Epithelial cell of proximal tubule (primary cell): ENCODE results near the gene BRD7. TPM values are rescaled to one million over a fixed set of nuclear protein-coding genes. Genes with fewer than 3 reads are reported as not detected.

ENCODE experiments used
- DNase-seq: peaks from one replicate; pipeline ENCODE4 v3.0.0-alpha.2; 2011; ENCODE audit warnings: low read depth
- H3K4me3 ChIP-seq: 2 replicates; pipeline ENCODE4 v1.5.1; 2011; ENCODE audit warnings: low read depth, mild to moderate bottlenecking, low read length
- total RNA-seq: library from RNA; depleted of rRNA; stranded (reverse); fragments of >200 nt; gene quantifications from 2 replicates; pipeline ENCODE4 v1.2.3, GENCODE V29; 2015
- TF ChIP-seq, protein P1 (sequence below): conservative IDR thresholded peaks from 2 replicates; pipeline ENCODE4 v1.5.1; 2012; ENCODE audit warnings: low read depth, mild to moderate bottlenecking, low read length

Gene BRD7
- total RNA-seq, 1 donor from 2014 or later: 61.1 TPM

DNA sequence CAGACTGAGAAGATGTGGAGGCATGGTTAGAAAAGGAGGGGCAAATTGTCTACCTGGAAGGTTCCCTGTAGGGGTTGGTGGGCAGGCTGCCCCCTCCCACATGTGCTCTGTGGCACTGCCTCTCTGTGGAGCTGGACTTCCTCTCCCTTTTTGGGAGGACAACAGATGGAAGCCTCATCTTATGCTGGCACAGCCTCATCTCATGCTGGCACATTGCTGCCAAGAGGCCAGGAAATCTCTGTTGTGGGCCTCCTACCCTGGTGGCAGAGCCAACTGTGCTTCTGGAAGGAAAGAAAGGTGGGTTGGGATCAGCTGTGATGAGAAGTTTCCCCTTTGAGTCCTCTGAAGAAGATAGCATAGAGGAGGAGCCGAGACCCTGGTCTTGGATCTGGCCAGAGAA lies 19.7 kb upstream of the BRD7 start:
- DNase-seq: no peak
- TF ChIP-seq, protein P1, sequence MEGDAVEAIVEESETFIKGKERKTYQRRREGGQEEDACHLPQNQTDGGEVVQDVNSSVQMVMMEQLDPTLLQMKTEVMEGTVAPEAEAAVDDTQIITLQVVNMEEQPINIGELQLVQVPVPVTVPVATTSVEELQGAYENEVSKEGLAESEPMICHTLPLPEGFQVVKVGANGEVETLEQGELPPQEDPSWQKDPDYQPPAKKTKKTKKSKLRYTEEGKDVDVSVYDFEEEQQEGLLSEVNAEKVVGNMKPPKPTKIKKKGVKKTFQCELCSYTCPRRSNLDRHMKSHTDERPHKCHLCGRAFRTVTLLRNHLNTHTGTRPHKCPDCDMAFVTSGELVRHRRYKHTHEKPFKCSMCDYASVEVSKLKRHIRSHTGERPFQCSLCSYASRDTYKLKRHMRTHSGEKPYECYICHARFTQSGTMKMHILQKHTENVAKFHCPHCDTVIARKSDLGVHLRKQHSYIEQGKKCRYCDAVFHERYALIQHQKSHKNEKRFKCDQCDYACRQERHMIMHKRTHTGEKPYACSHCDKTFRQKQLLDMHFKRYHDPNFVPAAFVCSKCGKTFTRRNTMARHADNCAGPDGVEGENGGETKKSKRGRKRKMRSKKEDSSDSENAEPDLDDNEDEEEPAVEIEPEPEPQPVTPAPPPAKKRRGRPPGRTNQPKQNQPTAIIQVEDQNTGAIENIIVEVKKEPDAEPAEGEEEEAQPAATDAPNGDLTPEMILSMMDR: no peak
- no peak overlapping the region for H3K4me3 ChIP-seq

DNA sequence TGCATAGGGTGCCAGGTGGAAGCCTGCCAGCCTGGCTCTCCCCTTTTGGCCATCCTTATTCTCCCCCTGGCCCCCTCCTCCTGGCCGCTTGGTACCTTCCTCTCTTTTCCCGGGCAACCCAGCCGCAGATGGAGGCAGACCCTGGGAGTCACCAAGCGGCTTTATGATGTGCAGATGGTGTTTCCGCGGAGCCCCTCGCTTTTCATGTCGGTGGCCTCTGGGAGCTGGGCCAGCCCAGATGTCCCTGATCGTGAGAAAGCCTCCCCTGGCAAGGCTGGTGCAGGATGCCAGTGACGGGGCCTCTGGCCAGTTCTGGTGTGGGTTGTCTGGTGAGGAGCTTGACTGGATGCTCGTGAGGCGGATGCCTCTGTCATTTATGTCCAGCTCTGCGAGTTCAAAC lies 18.0 kb upstream of the BRD7 start:
- H3K4me3 ChIP-seq: no peak overlapping the region
- TF ChIP-seq, protein P1: no peak
- DNase-seq: no peak

DNA sequence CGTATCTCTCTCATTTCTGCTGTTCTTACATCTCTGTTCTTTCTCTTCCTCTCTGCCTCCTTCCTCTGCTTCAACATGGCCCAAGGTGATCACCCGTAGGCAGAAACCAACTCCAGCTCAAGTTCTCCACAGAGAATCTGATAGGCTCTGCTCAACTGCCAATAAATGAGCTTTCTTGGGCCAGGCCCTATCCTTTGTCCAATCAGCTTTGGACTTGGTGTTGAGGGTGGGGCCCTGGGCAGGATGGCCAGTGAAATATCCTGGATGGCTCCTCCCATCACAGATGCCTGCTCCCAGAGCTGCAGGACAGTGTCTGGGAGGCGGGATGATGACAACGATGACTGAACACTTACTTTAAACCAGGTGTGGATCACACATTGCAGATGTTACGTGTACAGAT lies 17.4 kb upstream of the BRD7 start:
- TF ChIP-seq, protein P1: no peak
- no peak for DNase-seq

DNA sequence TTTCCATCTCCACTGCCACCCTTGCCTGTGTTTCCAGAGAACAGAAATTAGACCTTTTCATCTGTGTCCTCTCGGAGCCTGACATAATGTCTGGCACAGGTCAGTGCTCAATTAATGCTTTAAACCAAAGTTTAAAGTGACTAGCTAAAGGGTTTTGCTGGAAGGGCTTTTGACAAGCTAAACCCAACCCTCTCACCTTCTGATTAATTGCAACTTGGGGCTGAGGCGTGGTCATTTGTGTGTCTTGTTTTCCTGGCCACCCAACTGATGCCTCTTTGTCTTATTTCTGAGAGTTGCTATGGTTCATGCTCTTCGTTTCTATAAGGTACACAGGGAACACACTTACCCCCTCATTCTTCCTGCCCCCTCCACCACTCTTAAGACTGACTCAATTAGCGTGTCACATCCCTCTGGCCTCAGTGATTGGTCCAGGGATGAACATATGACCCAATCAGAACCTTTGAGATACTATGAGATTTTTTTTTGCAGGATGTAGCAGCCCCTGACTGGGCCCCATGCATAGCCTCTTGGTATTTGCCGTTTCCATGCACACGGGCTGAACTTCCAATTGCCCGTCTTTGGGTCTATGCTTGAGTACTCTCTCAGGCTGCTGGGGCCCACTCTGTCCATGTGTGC lies 15.8 kb upstream of the BRD7 start:
- TF ChIP-seq, protein P1: no peak
- no peak for DNase-seq
- no peak overlapping the region for H3K4me3 ChIP-seq

More for the DNA sequence above, 17.4 kb upstream of the BRD7 start:
- H3K4me3 ChIP-seq: no peak overlapping the region

DNA sequence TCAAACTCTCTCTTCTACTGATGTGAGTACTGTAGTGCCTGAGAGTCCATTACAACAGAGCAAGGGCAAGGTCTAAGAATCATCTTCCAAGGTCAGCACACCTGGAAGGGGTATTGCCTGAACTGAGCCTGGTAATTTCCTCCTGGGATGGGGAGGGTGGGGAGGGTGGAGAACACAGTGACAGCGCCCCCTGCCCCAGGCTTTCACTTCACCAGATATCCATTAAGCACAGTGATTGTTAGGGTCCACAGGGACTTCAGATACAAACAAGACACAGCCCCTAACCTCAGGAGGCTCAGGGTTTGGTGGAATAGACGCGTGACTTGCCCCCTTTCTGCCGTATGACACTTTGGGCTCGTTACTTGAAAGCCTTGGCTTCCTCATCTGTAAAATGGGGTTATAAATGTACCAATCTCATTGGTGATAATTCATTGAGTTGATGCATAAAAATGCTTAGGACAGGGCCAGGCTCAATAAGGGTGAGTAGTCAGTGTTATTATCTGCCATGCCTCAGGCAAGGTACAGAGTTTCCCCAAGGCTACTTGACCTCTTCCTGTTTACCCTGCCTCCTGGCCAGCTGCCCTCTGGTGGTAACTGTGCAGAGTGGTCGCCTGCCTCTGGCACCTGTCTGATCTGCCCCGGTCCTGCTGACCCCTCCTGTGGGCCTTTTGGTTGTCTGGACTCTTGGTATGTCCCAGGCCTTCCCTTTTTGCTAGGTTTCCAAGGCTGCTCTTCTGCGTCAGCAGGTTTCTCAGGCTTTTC lies 13.1 kb upstream of the BRD7 start:
- no peak for DNase-seq
- TF ChIP-seq, protein P1: peak; percentile 31

DNA sequence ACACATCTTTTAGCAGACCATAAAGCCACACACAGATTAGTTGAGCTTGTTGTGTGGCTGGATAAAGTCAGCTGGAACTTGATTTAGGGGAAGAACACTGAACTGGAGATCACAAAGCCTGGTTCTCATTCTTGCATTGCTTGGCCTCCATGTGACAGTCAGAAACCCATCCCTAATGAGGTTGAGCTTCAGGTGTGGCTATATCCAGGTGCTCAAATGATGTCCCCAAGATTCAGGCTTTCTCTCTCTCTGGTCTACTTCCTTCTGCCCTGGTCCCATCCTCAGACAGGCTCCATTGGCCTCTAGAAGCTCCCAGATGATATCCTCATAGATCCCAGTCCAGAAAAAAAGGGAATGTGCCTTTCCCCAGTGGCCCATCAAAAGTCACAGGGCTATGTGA lies 9.6 kb upstream of the BRD7 start:
- H3K4me3 ChIP-seq: no peak overlapping the region
- no peak for DNase-seq
- TF ChIP-seq, protein P1: no peak

More for the DNA sequence above, 13.1 kb upstream of the BRD7 start:
- H3K4me3 ChIP-seq: no peak overlapping the region
